22Rv1 (cell line): Measurements from ENCODE around the gene DNAJC17.

Experiments
- ZFX ChIP-seq: fragments of 450-650 bp; IDR thresholded peaks from 2 replicates; pipeline ENCODE4 v1.6.1; 2017; ENCODE audit warnings: antibody characterized with exemption, borderline replicate concordance
- TF ChIP-seq, protein P1 (sequence below): fragments of 450-650 bp; IDR thresholded peaks from 2 replicates; pipeline ENCODE4 v1.5.1; 2017; ENCODE audit warnings: mild to moderate bottlenecking

DNA sequence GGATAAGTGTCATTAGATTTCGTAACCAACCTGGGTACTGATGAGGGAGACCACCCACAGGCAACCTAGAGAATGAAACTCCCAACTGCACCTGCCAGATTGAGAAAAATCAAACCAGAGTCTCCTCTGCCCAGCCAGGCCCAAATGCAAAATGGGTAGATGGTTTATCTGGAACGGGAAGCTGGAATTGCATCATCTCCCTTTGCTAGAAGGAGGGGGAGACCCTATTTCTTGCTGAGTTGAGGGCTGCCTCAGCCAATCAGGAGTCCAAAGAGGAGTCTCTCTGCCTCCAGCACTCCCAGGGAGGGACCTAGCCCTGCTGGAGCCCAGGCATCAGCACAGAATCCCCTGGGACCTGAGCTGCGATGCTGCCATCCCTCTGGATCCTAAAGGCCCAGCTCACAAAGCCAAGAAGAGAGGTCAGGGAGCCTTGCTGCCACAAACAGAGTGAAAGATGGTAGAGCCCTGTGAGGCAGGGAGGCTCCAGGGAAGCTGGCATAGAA is 60.3 kb downstream of the DNAJC17 start:
- TF ChIP-seq, protein P1, sequence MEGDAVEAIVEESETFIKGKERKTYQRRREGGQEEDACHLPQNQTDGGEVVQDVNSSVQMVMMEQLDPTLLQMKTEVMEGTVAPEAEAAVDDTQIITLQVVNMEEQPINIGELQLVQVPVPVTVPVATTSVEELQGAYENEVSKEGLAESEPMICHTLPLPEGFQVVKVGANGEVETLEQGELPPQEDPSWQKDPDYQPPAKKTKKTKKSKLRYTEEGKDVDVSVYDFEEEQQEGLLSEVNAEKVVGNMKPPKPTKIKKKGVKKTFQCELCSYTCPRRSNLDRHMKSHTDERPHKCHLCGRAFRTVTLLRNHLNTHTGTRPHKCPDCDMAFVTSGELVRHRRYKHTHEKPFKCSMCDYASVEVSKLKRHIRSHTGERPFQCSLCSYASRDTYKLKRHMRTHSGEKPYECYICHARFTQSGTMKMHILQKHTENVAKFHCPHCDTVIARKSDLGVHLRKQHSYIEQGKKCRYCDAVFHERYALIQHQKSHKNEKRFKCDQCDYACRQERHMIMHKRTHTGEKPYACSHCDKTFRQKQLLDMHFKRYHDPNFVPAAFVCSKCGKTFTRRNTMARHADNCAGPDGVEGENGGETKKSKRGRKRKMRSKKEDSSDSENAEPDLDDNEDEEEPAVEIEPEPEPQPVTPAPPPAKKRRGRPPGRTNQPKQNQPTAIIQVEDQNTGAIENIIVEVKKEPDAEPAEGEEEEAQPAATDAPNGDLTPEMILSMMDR: no peak
- TF ChIP-seq ZFX: no peak
